GM19193 (cell line): ENCODE results near the gene CRACDL.

Experiments
- POLR2A ChIP-seq: IDR thresholded peaks from 4 replicates; pipeline ENCODE4 v1.6.1; 2011; ENCODE audit not compliant: insufficient read depth, insufficient read length; ENCODE audit errors: extremely low read depth

Gene CRACDL

DNA sequence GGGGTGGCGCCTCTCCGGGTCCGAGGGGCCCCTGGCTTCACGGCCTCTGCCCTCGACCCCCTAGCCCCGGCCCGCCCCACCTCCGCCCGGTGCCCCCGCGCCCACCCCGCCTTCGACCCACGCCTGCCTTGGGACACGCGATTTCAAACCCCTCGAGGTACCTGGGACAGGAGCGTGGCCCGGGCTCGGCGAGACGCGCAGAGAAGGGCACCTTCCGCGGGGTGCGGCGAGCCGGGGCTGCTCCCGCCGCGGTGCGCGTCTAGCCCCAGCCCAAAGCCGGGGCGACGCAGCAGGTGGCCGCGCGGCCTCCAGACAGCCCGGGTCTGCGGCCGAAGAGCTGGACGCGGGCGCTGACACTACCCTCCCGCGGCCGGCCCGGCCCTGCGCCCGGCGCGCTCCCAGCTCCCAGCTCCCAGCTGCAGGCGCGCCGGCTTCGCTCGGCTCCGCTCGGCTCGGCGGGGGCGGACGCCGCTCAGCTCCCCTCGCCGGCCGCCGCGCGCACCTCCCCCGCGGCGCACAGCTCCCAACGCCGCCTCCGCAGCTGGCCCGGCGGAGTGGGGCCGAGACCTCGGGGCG lies at the start of gene CRACDL:
Gene CRACDL, minus strand, starts transcription at position 449 of the 576 bp plus-strand sequence. CDS start 89,425 bp downstream, outside the sequence.
- TF ChIP-seq POLR2A, result no peak

DNA sequence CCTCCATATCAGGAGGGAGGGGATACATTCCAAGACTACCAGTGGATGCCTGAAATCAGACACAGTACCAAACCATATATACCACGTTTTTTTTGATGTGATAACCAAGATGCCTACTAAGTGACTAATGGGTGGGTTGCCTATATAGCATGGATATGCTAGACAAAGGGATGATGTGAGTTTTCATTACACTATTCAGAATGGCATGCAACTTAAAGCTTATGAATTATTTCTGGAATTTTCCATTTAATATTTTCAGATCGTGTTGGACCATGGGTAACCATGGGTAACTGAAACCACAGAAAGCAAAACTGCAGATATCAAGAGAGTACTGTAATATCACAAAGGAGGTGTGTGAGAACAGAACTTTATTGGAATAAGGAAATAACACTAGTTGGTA lies 39.6 kb upstream of the CRACDL start:
- TF ChIP-seq POLR2A, result no peak

- TF ChIP-seq POLR2A, result no peak
Observed at GRCh38 chr2:98972582-98973167, 36.6 kb upstream of the CRACDL start.

GRCh38 chr2:98959810-98960507 lies 23.9 kb upstream of the CRACDL start:
- no peak for TF ChIP-seq POLR2A

- no peak for TF ChIP-seq POLR2A
Observed at GRCh38 chr2:98952966-98953365, 16.9 kb upstream of the CRACDL start.

- no peak for TF ChIP-seq POLR2A
Observed at GRCh38 chr2:98948956-98949739, 13.1 kb upstream of the CRACDL start.

DNA sequence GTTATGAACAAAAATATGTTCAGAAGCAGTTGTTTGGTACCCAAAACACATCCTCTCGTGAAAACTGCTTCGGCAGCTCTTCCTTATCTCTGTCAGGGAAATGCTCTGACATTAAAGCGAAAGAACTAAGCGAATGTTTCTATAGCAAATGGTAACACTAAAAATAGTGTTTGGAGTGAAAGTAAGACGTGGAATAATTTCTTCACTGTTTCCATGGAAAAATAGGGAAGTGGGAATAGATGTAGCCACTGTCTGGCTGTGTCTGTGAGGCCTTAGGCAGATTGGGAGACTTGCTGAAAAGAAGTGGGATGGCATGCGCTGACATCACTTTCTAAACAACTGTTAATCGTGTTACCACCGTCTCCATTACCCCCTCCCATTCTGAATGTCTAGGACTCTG lies 11.5 kb upstream of the CRACDL start:
- TF ChIP-seq POLR2A, result no peak

- no peak for TF ChIP-seq POLR2A
Observed at GRCh38 chr2:98946855-98947254, 10.8 kb upstream of the CRACDL start.

DNA sequence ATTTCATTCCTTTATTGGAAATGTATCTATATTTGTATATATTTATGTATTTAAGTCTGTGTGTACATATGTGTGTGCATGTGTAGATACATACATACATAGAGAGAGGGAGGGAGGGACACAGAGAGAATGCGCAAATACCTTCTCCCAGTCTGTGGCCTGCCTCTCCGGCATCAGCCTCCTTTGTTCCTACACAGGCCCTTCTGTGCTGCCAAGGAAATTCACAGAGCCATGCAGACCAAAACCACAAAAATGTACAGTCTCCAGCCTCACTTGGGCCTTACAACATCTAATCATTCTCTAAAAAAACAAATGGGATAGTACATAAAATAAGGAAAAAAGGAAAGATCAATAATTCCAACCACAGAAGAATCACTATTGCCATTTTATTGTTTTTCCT lies 8.8 kb upstream of the CRACDL start:
- no peak for TF ChIP-seq POLR2A

- no peak for TF ChIP-seq POLR2A
Observed at GRCh38 chr2:98940102-98940501, 4.1 kb upstream of the CRACDL start.

- no peak for TF ChIP-seq POLR2A
Observed at GRCh38 chr2:98937906-98938305, 1.9 kb upstream of the CRACDL start.

DNA sequence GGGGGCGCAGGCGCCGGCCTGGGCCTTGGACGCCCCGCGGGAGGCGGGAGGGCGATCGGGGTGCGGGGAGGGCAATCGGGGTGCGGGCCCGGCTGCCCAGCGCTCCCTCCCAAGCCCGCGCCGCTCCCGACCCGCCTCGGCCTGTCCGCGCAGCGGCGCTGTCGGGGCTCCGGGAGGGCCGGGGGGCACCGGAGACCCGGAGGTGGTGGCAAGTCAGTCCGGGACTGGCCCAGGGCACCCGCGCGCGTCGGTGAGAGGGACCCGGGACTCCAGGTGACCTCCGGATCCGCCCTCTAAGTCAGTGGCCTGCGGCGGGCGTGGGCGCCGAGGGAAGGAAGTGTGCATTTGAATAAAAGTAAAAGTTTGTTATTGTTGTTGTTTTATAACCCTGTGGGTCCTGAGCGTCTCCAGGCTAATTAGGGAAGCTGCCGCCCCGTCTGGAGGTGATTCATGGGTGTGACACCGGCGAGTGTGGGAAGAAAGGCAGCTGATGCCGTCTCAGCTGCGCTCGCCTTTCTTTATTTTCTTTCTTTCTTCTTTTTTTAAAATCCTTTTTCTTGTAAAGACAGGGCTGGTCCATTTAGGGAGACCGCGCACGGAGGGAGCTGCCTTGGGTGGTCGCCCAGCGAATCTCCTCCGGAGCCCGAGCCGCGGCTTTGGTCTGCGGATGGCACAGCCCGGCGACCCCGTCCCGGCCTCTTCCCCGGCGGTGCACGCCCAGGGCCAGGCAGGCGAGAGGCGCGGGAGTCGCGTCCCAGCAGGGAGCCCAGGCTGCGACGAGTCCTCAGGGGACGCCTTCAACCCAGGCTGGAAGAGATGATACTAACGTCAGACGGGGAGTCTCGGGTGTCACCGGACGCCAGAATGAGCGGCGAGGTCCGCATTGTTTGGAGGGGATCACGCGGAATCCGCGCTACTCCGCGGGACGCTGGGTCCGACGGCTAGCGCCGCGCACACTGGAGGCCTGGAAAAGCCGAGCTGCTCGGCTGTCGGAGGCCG lies 627 bp upstream of the CRACDL start:
- TF ChIP-seq POLR2A, result no peak

- no peak for TF ChIP-seq POLR2A
Observed at GRCh38 chr2:98935111-98935770, 784 bp downstream of the CRACDL start.
